HG03521 (cell line): ENCODE data around the gene RHBDF2.
"Not testable (repeated sequence)": the region's sequence is repeated elsewhere in the genome, so short reads cannot be mapped to it uniquely, and the experiment has no call there.

Experiments used
- ATAC-seq: cut with Tn5 transposase; IDR thresholded peaks from one replicate; pipeline ENCODE4 v1.9.1; 2021; ENCODE audit warnings: mild to moderate bottlenecking, moderate library complexity; ENCODE audit not compliant: unreplicated experiment

RHBDF2 gene

GRCh38 chr17:76538281-76538931, 37.2 kb upstream of the RHBDF2 start:
- ATAC-seq = no peak

- no peak for ATAC-seq
These were observed 36.5 kb upstream of the RHBDF2 start, which contains the start of gene CYGB for GRCh38 chr17:76537578-76538280. Gene CYGB, minus strand, starts transcription at chr17:76537709. Its CDS starts 167 bp downstream, at chr17:76537542.

GRCh38 chr17:76537288-76537577, 36.0 kb upstream of the RHBDF2 start:
- ATAC-seq = no peak

GRCh38 chr17:76536511-76537287, 35.5 kb upstream of the RHBDF2 start:
- no peak for ATAC-seq

- ATAC-seq = no peak
These were observed 34.7 kb upstream of the RHBDF2 start for GRCh38 chr17:76535788-76536510.

GRCh38 chr17:76534831-76535732, 33.9 kb upstream of the RHBDF2 start:
- ATAC-seq = no peak

GRCh38 chr17:76533640-76534359, 32.6 kb upstream of the RHBDF2 start:
- not testable (repeated sequence) for ATAC-seq

GRCh38 chr17:76532072-76532651, 30.9 kb upstream of the RHBDF2 start:
- ATAC-seq = no peak

GRCh38 chr17:76531486-76532038, 30.3 kb upstream of the RHBDF2 start:
- no peak for ATAC-seq

- ATAC-seq = no peak
These were observed 29.7 kb upstream of the RHBDF2 start for GRCh38 chr17:76530811-76531485.

- ATAC-seq = no peak
These were observed 29.0 kb upstream of the RHBDF2 start for GRCh38 chr17:76530095-76530723.

- ATAC-seq = no peak
These were observed 28.2 kb upstream of the RHBDF2 start for GRCh38 chr17:76529224-76530094.

GRCh38 chr17:76528528-76529223, 27.5 kb upstream of the RHBDF2 start:
- no peak for ATAC-seq

GRCh38 chr17:76528156-76528527, 26.9 kb upstream of the RHBDF2 start:
- no peak for ATAC-seq

- ATAC-seq = no peak
These were observed 26.3 kb upstream of the RHBDF2 start for GRCh38 chr17:76527430-76528111.

- ATAC-seq = not testable (repeated sequence)
These were observed 25.8 kb upstream of the RHBDF2 start for GRCh38 chr17:76527016-76527415.
